ENCODE results near the gene GPRIN3.
"Not testable (repeated sequence)": the region's sequence is repeated elsewhere in the genome, so short reads cannot be mapped to it uniquely, and the experiment has no call there.

Gene GPRIN3

DNA sequence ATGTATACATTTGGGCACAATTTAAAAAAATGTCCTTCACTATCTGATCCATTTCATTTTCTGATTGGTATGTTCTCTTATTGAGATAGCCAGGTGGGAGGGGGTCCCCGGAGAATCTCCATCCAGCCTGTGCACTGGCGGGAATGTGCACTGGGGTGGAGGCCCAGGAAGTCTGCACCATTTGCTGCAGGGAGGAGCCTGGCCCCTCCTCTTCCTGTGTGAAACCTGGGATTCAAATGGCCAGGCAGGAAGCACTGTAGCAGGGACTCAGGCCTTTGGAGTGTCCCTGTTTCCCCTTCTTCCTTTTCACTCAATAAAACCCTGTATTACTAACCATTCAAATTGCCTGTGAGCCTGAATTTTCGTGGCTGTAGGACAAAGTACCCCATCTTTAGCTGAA, 44.3 kb downstream of the GPRIN3 start:
- no peak for DNase-seq (ENCODE audit: low read depth)
- TF ChIP-seq, protein P1, sequence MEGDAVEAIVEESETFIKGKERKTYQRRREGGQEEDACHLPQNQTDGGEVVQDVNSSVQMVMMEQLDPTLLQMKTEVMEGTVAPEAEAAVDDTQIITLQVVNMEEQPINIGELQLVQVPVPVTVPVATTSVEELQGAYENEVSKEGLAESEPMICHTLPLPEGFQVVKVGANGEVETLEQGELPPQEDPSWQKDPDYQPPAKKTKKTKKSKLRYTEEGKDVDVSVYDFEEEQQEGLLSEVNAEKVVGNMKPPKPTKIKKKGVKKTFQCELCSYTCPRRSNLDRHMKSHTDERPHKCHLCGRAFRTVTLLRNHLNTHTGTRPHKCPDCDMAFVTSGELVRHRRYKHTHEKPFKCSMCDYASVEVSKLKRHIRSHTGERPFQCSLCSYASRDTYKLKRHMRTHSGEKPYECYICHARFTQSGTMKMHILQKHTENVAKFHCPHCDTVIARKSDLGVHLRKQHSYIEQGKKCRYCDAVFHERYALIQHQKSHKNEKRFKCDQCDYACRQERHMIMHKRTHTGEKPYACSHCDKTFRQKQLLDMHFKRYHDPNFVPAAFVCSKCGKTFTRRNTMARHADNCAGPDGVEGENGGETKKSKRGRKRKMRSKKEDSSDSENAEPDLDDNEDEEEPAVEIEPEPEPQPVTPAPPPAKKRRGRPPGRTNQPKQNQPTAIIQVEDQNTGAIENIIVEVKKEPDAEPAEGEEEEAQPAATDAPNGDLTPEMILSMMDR (conservative IDR thresholded peaks at IDR 0.05; ENCODE audit: low read length): no peak
- H3K4me3 ChIP-seq (ENCODE audit: low read length): no peak overlapping the region

DNA sequence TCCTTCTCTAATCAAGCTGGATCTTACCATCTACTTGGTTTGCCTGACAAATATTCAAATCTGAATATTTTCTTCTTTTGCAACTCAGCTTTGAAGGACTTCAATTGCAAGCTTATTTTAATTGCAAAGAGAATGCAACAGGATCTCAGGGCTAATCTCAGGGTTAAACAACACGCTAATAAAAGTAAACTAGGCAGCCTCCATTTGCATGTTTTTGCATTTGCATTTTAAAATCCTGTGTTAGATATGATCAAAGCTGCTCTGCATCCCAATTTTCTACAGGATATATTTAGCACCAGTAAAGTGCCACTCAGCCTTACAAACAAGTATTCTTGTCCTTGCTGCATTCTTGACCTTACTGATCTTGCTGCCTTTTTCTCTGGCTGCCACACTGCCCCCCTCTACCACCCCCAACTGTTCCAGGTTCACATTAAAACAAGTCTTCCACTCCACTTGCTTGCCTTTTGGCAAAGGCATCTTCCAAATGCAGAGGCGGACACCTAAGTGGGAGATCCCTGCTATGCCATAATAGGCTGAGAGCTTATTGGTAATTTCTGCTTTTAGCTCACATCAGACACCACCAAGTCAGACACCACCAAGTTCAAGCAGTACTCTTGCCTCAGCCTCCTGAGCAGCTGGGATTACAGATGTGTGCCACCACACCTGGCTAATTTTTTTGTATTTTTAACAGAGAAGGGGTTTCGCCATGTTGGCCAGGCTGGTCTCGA, 48.1 kb downstream of the GPRIN3 start:
- TF ChIP-seq, protein P1 (conservative IDR thresholded peaks at IDR 0.05; ENCODE audit: low read length): no peak
- no peak for DNase-seq (ENCODE audit: low read depth)

DNA sequence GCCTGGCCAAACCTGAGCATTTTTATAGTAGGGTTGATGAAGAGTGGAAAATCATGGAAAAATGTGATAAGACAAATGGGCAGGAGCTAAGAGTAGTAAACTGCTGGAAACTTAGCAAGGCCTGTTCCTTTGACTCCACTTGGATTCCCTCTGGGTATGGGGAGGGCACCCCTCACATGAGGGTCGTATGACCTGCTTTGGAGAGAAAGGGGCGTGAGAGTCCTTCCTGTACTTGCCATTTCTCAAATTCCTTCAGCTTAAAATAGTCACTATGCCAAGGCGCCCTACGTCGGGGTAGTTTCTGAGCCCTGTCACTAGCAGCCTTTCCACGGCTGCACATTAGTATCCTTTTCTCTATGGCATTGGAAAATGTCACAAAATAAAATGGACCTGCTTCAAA, 49.1 kb downstream of the GPRIN3 start:
- TF ChIP-seq, protein P1 (conservative IDR thresholded peaks at IDR 0.05; ENCODE audit: low read length): no peak
- no peak for DNase-seq (ENCODE audit: low read depth)
- H3K4me3 ChIP-seq (ENCODE audit: low read length): no peak overlapping the region

More for the DNA sequence above, 48.1 kb downstream of the GPRIN3 start:
- H3K4me3 ChIP-seq (ENCODE audit: low read length): no peak overlapping the region

DNA sequence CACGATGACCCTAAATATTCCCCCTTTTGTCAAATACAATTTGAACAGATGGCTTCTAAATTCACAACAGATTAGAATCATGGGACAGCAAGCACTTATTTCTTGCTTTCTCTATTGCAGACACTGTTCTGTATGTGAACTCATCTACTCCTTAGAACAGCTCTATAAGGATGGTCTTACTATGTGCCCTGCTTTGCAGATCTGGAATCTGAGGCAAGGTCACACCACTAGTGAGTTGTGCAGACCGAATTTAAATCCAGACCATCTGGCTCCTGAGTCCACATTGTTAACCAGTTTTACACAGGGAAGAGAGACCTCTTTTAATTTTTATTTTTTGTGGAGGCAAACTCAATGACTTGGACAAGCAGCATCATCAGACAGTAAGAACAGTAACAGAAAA, 50.2 kb downstream of the GPRIN3 start:
- no peak overlapping the region for H3K4me3 ChIP-seq (ENCODE audit: low read length)
- no peak for DNase-seq (ENCODE audit: low read depth)
- TF ChIP-seq, protein P1 (conservative IDR thresholded peaks at IDR 0.05; ENCODE audit: low read length): no peak

DNA sequence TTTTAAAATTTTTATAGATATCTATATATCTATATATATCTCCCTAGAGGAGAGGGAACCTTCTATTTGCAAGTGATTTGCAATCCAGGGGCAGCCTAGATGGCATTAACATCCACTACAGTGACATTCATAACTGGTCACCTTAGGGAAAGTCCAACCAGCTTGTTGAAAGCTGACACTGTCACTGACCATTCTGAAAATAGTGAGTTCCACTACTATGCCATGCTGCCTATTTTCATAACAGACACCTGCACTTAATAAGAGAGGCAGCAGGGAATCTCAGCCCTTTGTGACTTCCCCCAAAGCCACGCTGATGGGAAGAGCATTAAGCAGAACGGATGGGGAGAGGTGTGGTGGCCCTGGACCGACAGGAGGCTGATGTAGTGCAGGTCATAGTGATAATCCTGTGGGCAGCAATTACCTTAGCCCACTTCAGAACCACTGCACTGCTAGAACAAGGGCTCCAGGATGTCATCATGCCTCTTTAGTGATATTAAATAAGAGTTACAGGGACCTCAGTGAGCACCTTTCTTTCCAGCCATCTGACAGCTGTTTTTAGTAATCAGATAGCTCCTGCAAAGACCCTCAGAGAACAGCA, 51.3 kb downstream of the GPRIN3 start:
- no peak overlapping the region for H3K4me3 ChIP-seq (ENCODE audit: low read length)
- TF ChIP-seq, protein P1 (conservative IDR thresholded peaks at IDR 0.05; ENCODE audit: low read length): no peak
- DNase-seq (ENCODE audit: low read depth): no peak

DNA sequence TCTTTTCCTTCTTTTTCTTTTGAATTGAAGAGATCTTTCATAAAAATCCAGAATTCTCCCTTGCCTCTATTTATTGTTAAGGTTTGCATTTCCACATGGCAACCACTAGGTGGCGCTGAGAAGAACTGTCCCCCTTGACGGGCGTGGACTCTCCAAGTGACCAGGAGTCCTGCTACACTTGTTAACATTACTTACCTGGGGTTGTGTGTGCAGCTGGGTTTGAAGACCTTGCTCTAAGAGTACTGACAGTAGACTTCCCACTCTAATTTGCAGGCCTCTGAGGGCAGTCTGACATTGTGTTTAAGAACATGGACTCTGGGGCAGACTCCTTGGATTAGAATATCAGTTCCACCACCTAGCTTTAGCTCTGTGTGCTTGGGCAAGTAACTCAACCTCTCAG, 52.8 kb downstream of the GPRIN3 start:
- DNase-seq (ENCODE audit: low read depth): peak; percentile 15
- H3K4me3 ChIP-seq (ENCODE audit: low read length): no peak overlapping the region
- TF ChIP-seq, protein P1 (conservative IDR thresholded peaks at IDR 0.05; ENCODE audit: low read length): peak; percentile 83

DNA sequence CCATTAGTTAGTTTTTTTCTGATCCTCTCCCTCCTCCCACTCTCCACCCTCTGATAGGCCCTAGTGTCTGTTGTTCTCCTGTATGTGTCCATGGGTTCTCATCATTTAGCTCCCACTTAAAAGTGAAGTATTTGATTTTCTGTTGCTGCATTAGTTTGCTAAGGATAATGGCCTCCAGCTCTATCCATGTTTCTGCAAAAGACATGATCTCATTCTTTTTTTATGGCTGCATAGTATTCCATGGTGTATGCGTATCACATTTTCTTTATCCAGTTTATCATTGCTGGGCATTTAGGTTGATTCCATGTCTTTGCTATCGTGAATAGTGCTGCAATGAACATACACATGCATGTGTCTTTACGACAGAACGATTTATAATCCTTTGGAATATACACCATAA, 53.3 kb downstream of the GPRIN3 start:
- not testable (repeated sequence) for DNase-seq (ENCODE audit: low read depth); H3K4me3 ChIP-seq (ENCODE audit: low read length)

Measured in AG10803 (cell line).